ENCODE results near the gene GMPS.
"Not testable (repeated sequence)": the region's sequence is repeated elsewhere in the genome, so short reads cannot be mapped to it uniquely, and the experiment has no call there.

The GMPS gene

GRCh38 chr3:155870133-155870944, at the start of gene GMPS:
Gene GMPS (plus strand): TSS chr3:155870650. CDS start chr3:155870871, 221 bp downstream.
- DNase-seq, result peak; percentile 95 to 96

GRCh38 chr3:155828490-155829098, 41.9 kb upstream of the GMPS start:
- DNase-seq, result not testable (repeated sequence)

GRCh38 chr3:155835341-155836071, 34.9 kb upstream of the GMPS start:
- DNase-seq, result no peak

GRCh38 chr3:155843569-155843968, 26.9 kb upstream of the GMPS start:
- DNase-seq, result no peak

- DNase-seq, result no peak
Measured at GRCh38 chr3:155846119-155846518, 24.3 kb upstream of the GMPS start.

GRCh38 chr3:155847993-155848392, 22.5 kb upstream of the GMPS start:
- no peak for DNase-seq

GRCh38 chr3:155849404-155849803, 21.0 kb upstream of the GMPS start:
- not testable (repeated sequence) for DNase-seq

- DNase-seq, result no peak
Measured at GRCh38 chr3:155852341-155852740, 18.1 kb upstream of the GMPS start.

- peak in 1 of 2 donors; percentile 34 for DNase-seq
Measured at GRCh38 chr3:155853214-155854140, 17.0 kb upstream of the GMPS start.

GRCh38 chr3:155854141-155854940, 16.1 kb upstream of the GMPS start, which contains the start of gene SLC33A1:
Gene SLC33A1 (minus strand): TSS chr3:155854427. CDS start chr3:155853997, 430 bp downstream.
- peak; percentile 96 to 98 for DNase-seq

GRCh38 chr3:155859859-155860258, 10.6 kb upstream of the GMPS start:
- no peak for DNase-seq

GRCh38 chr3:155860424-155860823, 10.0 kb upstream of the GMPS start:
- DNase-seq, result not testable (repeated sequence)

GRCh38 chr3:155861476-155862183, 8.8 kb upstream of the GMPS start:
- DNase-seq, result no peak

- peak; percentile 46 to 61 for DNase-seq
Measured at GRCh38 chr3:155862290-155862982, 8.0 kb upstream of the GMPS start.

GRCh38 chr3:155863072-155863784, 7.2 kb upstream of the GMPS start:
- DNase-seq, result no peak

- DNase-seq, result no peak
Measured at GRCh38 chr3:155869691-155870090, 759 bp upstream of the GMPS start.

GRCh38 chr3:155870945-155871745, 695 bp downstream of the GMPS start:
- DNase-seq, result peak; percentile 53 to 62

- no peak for DNase-seq
Measured at GRCh38 chr3:155871746-155872158, 1.3 kb downstream of the GMPS start.
